22Rv1 (cell line): ENCODE measurements around the gene STAMBPL1.

Experiments used
- H3K27ac ChIP-seq: fragments of 450-650 bp; 2 replicates; pipeline ENCODE4 v1.5.1; 2017
- CTCF ChIP-seq: fragments of 450-650 bp; IDR thresholded peaks from 2 replicates; pipeline ENCODE4 v1.5.1; 2017; ENCODE audit warnings: mild to moderate bottlenecking
- ZFX ChIP-seq: fragments of 450-650 bp; IDR thresholded peaks from 2 replicates; pipeline ENCODE4 v1.6.1; 2017; ENCODE audit warnings: antibody characterized with exemption, borderline replicate concordance

The STAMBPL1 gene

GRCh38 chr10:88952647-88953111, 72.6 kb downstream of the STAMBPL1 start, which contains the start of gene ACTA2:
ACTA2 (minus strand) TSS chr10:88952773; CDS start chr10:88948930, 3,843 bp downstream.
- H3K27ac ChIP-seq = no peak within 1 kb of the TSS
- TF ChIP-seq CTCF (no peak), ZFX (no peak)

GRCh38 chr10:88953662-88954061, 73.6 kb downstream of the STAMBPL1 start:
- no peak for TF ChIP-seq ZFX
- TF ChIP-seq CTCF = no peak
- no peak overlapping the region for H3K27ac ChIP-seq

GRCh38 chr10:88954458-88955083, 74.5 kb downstream of the STAMBPL1 start:
- TF ChIP-seq ZFX (no peak), CTCF (no peak)

GRCh38 chr10:88957381-88957780, 77.3 kb downstream of the STAMBPL1 start:
- TF ChIP-seq ZFX (no peak), CTCF (no peak)
- no peak overlapping the region for H3K27ac ChIP-seq

More at GRCh38 chr10:88954458-88955083, 74.5 kb downstream of the STAMBPL1 start:
- no peak overlapping the region for H3K27ac ChIP-seq

- no peak overlapping the region for H3K27ac ChIP-seq
- TF ChIP-seq CTCF = no peak
- no peak for TF ChIP-seq ZFX
Measured at GRCh38 chr10:88958721-88959120, 78.7 kb downstream of the STAMBPL1 start.

- no peak overlapping the region for H3K27ac ChIP-seq
- no peak for TF ChIP-seq CTCF
- TF ChIP-seq ZFX = no peak
Measured at GRCh38 chr10:88960802-88961201, 80.8 kb downstream of the STAMBPL1 start.

- TF ChIP-seq CTCF = no peak
- TF ChIP-seq ZFX = no peak
- no peak overlapping the region for H3K27ac ChIP-seq
Measured at GRCh38 chr10:88961266-88961665, 81.2 kb downstream of the STAMBPL1 start.
